GM10847 (cell line): Measurements from ENCODE around the gene GABRA4.

Experiments
- POLR2A ChIP-seq: IDR thresholded peaks from 2 replicates; pipeline ENCODE4 v1.6.1; 2011; ENCODE audit not compliant: insufficient read length; ENCODE audit errors: extremely low read depth

GABRA4 gene

GRCh38 chr4:46993075-46994006 lies at the start of gene GABRA4:
Gene GABRA4, minus strand, starts transcription at chr4:46993581. Its CDS starts 157 bp downstream, at chr4:46993424.
- TF ChIP-seq POLR2A, result no peak

DNA sequence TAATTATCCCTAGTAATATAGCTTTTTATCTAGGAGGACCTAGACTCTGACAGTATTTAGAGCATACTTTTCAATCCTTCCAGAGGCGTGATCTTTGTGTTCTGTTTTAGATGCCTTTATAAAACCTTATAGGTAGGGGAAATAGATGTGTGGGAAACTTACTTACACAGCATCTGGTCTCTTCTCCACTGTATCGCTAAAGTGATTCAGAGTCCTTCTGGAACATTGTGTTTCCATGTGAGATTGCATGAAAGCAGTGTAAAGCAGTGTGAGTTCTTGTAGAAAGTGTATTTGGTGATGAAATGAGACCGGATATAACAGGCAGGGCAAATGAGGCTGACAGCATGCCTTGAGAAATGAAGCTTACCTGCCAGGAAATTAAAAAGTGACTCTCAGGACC lies 47.4 kb upstream of the GABRA4 start:
- TF ChIP-seq POLR2A, result no peak

DNA sequence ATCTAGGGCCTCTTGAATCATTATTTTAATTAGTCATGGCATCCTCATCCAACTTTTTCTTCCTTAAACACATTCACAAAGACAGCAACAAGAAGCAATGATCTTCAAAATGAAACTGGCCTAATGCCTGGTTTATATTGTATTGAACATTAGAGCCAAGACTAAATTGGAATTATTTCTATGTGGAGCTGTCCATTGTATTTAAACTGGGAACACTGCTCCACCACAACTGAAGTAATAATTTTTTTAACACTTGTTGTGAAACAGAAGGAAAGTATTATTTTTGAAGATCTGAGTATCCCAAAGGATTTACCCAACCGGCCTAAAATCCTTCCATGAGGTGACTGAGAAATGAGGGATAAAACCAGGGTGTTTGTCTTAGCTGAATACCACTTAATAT lies 44.9 kb upstream of the GABRA4 start:
- TF ChIP-seq POLR2A, result no peak

DNA sequence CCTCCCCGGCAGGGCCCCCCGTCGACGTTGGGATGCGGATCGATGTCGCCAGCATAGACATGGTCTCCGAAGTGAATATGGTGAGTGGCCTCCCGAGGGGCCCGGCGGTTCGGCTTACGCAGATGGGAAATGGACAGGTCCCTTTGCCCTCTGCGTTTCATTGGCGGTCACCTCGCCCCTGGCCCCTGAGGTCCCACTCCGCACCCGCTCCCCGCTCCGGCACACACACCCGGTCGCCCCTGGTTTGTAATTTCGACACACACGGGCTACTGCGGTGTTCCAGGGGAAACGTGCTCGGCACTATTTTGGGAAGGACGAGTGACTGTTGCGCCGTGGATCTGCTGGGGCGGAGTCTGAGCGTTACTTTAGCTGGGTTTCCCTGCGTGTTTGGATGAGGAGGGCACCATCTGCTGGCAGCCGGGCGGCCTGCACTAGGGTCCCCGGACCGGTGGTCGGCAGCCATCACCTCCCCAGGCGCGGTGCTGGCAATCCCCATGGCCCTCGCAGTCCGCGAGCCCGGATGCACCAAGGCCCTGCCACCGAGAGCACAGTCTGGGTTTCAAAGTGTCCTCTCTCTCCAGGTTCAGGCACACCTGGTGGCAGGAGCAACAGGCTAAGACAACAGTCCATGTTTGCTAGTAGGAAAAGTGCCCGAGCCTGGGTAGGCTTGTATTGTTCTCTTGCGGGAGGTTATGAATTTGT lies 39.2 kb upstream of the GABRA4 start:
- no peak for TF ChIP-seq POLR2A

- TF ChIP-seq POLR2A, result no peak
These were observed 38.5 kb upstream of the GABRA4 start for GRCh38 chr4:47031751-47032404.

- TF ChIP-seq POLR2A, result no peak
These were observed 37.8 kb upstream of the GABRA4 start, which contains the start of gene GABRB1 for GRCh38 chr4:47031011-47031678. Gene GABRB1, plus strand, starts transcription at chr4:47031567.

GRCh38 chr4:47017494-47017893 lies 24.1 kb upstream of the GABRA4 start:
- no peak for TF ChIP-seq POLR2A

DNA sequence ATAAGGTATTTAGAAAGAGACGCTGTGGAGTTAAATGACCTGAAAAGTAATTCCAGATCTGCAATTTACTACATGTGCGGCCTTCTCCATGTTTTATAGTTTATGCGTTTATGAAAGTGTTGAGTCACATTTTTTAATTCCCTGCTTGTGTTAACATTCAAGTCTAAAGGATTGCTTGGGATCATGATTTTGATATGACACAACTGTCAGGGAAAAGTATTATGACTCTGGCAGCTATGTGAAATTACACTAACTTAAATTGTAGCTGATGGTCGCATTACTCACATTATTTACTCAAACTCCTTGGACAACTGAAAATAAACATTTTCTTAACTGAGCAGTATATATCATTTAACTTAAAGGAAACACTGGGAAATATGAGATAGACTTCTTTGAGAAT lies 23.7 kb upstream of the GABRA4 start:
- no peak for TF ChIP-seq POLR2A

DNA sequence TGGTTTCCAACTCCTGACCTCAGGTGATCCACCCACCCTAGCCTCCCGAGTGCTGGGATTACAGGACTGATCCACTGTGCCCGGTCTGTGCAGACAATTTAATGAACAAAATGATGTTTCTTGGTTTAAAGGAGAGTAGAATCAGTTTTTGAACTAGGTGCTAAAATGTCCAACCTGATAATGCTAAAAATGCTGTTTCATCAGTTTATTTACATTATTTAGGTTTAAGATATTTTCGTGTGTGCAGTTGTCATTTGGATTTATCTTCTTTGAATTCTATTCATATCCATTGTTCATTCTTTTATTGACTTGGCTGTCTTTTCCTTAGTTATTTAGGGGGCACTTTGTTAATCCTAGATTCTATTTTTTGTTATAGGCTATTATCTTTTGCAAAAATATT lies 20.0 kb upstream of the GABRA4 start:
- TF ChIP-seq POLR2A, result no peak

GRCh38 chr4:47012676-47013075 lies 19.3 kb upstream of the GABRA4 start:
- no peak for TF ChIP-seq POLR2A

GRCh38 chr4:47010912-47011446 lies 17.6 kb upstream of the GABRA4 start:
- TF ChIP-seq POLR2A, result no peak

GRCh38 chr4:47010347-47010911 lies 17.0 kb upstream of the GABRA4 start:
- TF ChIP-seq POLR2A, result no peak

DNA sequence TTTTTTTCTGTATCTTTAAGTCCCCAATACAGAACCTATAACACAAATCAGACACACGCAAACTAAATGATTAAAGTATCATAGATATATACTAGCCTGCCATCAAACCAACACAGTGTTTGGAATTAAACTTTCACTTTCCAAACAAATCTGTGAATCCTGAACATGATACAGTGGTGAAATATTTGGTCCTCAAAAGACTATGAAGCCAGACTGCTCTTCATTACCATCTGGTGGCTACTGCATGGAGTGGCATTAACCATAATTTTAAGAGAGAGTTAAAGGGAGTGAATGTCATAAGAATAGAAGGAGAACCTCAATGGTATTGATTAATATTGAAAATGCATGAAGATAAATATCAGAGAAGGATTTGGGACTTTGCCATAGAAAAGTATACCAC lies 9.2 kb upstream of the GABRA4 start:
- TF ChIP-seq POLR2A, result no peak

GRCh38 chr4:47000406-47000805 lies 7.0 kb upstream of the GABRA4 start:
- TF ChIP-seq POLR2A, result no peak

DNA sequence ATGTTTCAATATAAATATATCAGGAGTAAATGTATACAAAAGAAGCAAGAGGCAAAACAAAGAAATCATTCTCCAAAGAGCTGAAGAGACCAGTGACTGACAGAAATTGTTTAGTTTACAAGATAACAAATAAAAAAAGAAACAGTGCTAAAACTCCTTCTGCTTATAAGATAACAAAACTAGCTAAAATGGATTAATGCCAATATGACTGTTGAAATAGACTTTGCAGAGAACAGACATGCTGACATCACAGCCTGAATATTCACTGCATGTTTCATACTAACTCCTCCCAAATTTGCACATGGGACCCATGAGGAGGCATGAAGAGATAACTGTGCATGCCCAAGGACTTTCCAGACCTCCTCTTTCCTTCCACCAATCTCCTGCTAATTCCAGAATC lies 6.2 kb upstream of the GABRA4 start:
- no peak for TF ChIP-seq POLR2A
